Activated T-cell treated with anti-CD3 and anti-CD28 coated beads, Interleukin-2, amount 50 U/mL, for 4 hours (primary cell): ENCODE results near the gene MRGPRE. TPM values are rescaled to one million over a fixed set of nuclear protein-coding genes. Genes with fewer than 3 reads are reported as not detected.
"Not testable (repeated sequence)": the region's sequence is repeated elsewhere in the genome, so short reads cannot be mapped to it uniquely, and the experiment has no call there.

Source experiments
- ATAC-seq, 2 donors: fragments of 200-7000 bp; cut with Tn5 transposase; one replicate each; pipeline ENCODE4 v1.10.0; 2021
- DNase-seq: peaks from one replicate; pipeline ENCODE4 v3.0.0-alpha.2; 2020
- H3K27me3 Mint-ChIP-seq: one replicate; pipeline ENCODE4 v1.8.0; 2021; ENCODE audit warnings: low read depth, mixed read lengths
- H3K36me3 Mint-ChIP-seq: one replicate; pipeline ENCODE4 v1.8.0; 2022; ENCODE audit warnings: mixed read lengths; ENCODE audit not compliant: insufficient read depth
- H3K4me1 Mint-ChIP-seq: one replicate; pipeline ENCODE4 v1.8.0; 2021; ENCODE audit warnings: low read depth, mixed read lengths
- H3K4me3 Mint-ChIP-seq: one replicate; pipeline ENCODE4 v1.8.0; 2021; ENCODE audit warnings: mild to moderate bottlenecking, moderate library complexity, mixed read lengths
- H3K9me3 Mint-ChIP-seq: one replicate; pipeline ENCODE4 v1.8.0; 2021; ENCODE audit warnings: mixed read lengths
- total RNA-seq, 3 donors: library from RNA; stranded (reverse); gene quantifications; one replicate each; pipeline ENCODE4 v1.2.1, GENCODE V29; 2021

Gene MRGPRE
- not detected for total RNA-seq

- no peaks in the 10 kb centered on the region for H3K9me3 Mint-ChIP-seq
- DNase-seq (no peak), ATAC-seq (no peak)
- no peaks in the 10 kb centered on the region for H3K36me3 Mint-ChIP-seq
- H3K4me1 Mint-ChIP-seq, result no peaks in the 10 kb centered on the region
- H3K27me3 Mint-ChIP-seq, result peaks cover 5% of the 10 kb centered on the region
- H3K4me3 Mint-ChIP-seq, result no peak within 1 kb of the TSS
Measured at GRCh38 chr11:3231851-3232744, at the start of gene MRGPRE. Gene MRGPRE (minus strand): TSS chr11:3232417. CDS start chr11:3228799, 3,618 bp downstream.

- not testable (repeated sequence) for H3K9me3 Mint-ChIP-seq, DNase-seq, H3K4me3 Mint-ChIP-seq, ATAC-seq, H3K27me3 Mint-ChIP-seq, H3K4me1 Mint-ChIP-seq, H3K36me3 Mint-ChIP-seq
Measured at GRCh38 chr11:3281146-3281545, 48.9 kb upstream of the MRGPRE start.

- not testable (repeated sequence) for H3K27me3 Mint-ChIP-seq, DNase-seq, H3K9me3 Mint-ChIP-seq, H3K36me3 Mint-ChIP-seq, H3K4me1 Mint-ChIP-seq, H3K4me3 Mint-ChIP-seq, ATAC-seq
Measured at GRCh38 chr11:3280662-3281061, 48.4 kb upstream of the MRGPRE start.

- H3K4me1 Mint-ChIP-seq, H3K9me3 Mint-ChIP-seq, H3K27me3 Mint-ChIP-seq, DNase-seq, H3K36me3 Mint-ChIP-seq, H3K4me3 Mint-ChIP-seq: not testable (repeated sequence)
- peak; percentile 62 to 74 for ATAC-seq
Measured at GRCh38 chr11:3278922-3279321, 46.7 kb upstream of the MRGPRE start.

- H3K4me1 Mint-ChIP-seq, DNase-seq, ATAC-seq, H3K9me3 Mint-ChIP-seq, H3K27me3 Mint-ChIP-seq, H3K4me3 Mint-ChIP-seq, H3K36me3 Mint-ChIP-seq: not testable (repeated sequence)
Measured at GRCh38 chr11:3273629-3274028, 41.4 kb upstream of the MRGPRE start.

GRCh38 chr11:3262548-3262947 is 30.3 kb upstream of the MRGPRE start:
- not testable (repeated sequence) for H3K27me3 Mint-ChIP-seq, ATAC-seq

GRCh38 chr11:3261831-3262230 is 29.6 kb upstream of the MRGPRE start:
- ATAC-seq, H3K27me3 Mint-ChIP-seq, H3K9me3 Mint-ChIP-seq, H3K4me3 Mint-ChIP-seq, DNase-seq, H3K36me3 Mint-ChIP-seq, H3K4me1 Mint-ChIP-seq: not testable (repeated sequence)

More at GRCh38 chr11:3262548-3262947, 30.3 kb upstream of the MRGPRE start:
- not testable (repeated sequence) for DNase-seq, H3K4me3 Mint-ChIP-seq, H3K36me3 Mint-ChIP-seq, H3K4me1 Mint-ChIP-seq, H3K9me3 Mint-ChIP-seq

GRCh38 chr11:3257509-3257908 is 25.3 kb upstream of the MRGPRE start:
- not testable (repeated sequence) for H3K4me1 Mint-ChIP-seq, H3K9me3 Mint-ChIP-seq, H3K4me3 Mint-ChIP-seq, H3K27me3 Mint-ChIP-seq, ATAC-seq, DNase-seq, H3K36me3 Mint-ChIP-seq

GRCh38 chr11:3255241-3255640 is 23.0 kb upstream of the MRGPRE start:
- H3K9me3 Mint-ChIP-seq, H3K36me3 Mint-ChIP-seq, H3K4me3 Mint-ChIP-seq, H3K4me1 Mint-ChIP-seq, ATAC-seq, H3K27me3 Mint-ChIP-seq, DNase-seq: not testable (repeated sequence)

- DNase-seq, H3K4me1 Mint-ChIP-seq, H3K27me3 Mint-ChIP-seq, H3K36me3 Mint-ChIP-seq, H3K9me3 Mint-ChIP-seq, H3K4me3 Mint-ChIP-seq, ATAC-seq: not testable (repeated sequence)
Measured at GRCh38 chr11:3254773-3255172, 22.6 kb upstream of the MRGPRE start.

- no peak for ATAC-seq
- no peak for DNase-seq
- H3K4me1 Mint-ChIP-seq, result no peaks in the 10 kb centered on the region
- no peaks in the 10 kb centered on the region for H3K9me3 Mint-ChIP-seq
- H3K36me3 Mint-ChIP-seq, result no peaks in the 10 kb centered on the region
- peaks cover 10% of the 10 kb centered on the region for H3K27me3 Mint-ChIP-seq
- H3K4me3 Mint-ChIP-seq, result no peak overlapping the region
Measured at GRCh38 chr11:3245071-3245470, 12.9 kb upstream of the MRGPRE start.

- Mint-ChIP-seq H3K4me1 (no peaks in the 10 kb centered on the region), H3K27me3 (peaks cover 10% of the 10 kb centered on the region), H3K4me3 (no peak overlapping the region), H3K9me3 (no peaks in the 10 kb centered on the region), H3K36me3 (no peaks in the 10 kb centered on the region)
- no peak for ATAC-seq
- DNase-seq, result no peak
Measured at GRCh38 chr11:3243880-3244279, 11.7 kb upstream of the MRGPRE start.

GRCh38 chr11:3237119-3237518 is 4.9 kb upstream of the MRGPRE start:
- H3K4me1 Mint-ChIP-seq, result no peaks in the 10 kb centered on the region
- H3K36me3 Mint-ChIP-seq, result no peaks in the 10 kb centered on the region
- DNase-seq (no peak), ATAC-seq (no peak)
- no peaks in the 10 kb centered on the region for H3K9me3 Mint-ChIP-seq
- H3K27me3 Mint-ChIP-seq, result peaks cover 9% of the 10 kb centered on the region
- no peak overlapping the region for H3K4me3 Mint-ChIP-seq

- no peak for ATAC-seq
- H3K4me1 Mint-ChIP-seq, result no peaks in the 10 kb centered on the region
Measured at GRCh38 chr11:3234846-3235245, 2.6 kb upstream of the MRGPRE start.

GRCh38 chr11:3232956-3233355 is 739 bp upstream of the MRGPRE start:
- H3K4me3 Mint-ChIP-seq, result no peak overlapping the region
- DNase-seq (no peak), ATAC-seq (no peak)
- peaks cover 5% of the 10 kb centered on the region for H3K27me3 Mint-ChIP-seq
- H3K9me3 Mint-ChIP-seq, result no peaks in the 10 kb centered on the region
- no peaks in the 10 kb centered on the region for H3K4me1 Mint-ChIP-seq
- no peaks in the 10 kb centered on the region for H3K36me3 Mint-ChIP-seq

More at GRCh38 chr11:3234846-3235245, 2.6 kb upstream of the MRGPRE start:
- no peak for DNase-seq
- no peaks in the 10 kb centered on the region for H3K36me3 Mint-ChIP-seq
- H3K4me3 Mint-ChIP-seq, result no peak overlapping the region
- H3K27me3 Mint-ChIP-seq, result peaks cover 5% of the 10 kb centered on the region
- no peaks in the 10 kb centered on the region for H3K9me3 Mint-ChIP-seq
